Endothelial cell (in vitro differentiated cells): Measurements from ENCODE around the gene ARHGAP12. TPM values are rescaled to one million over a fixed set of nuclear protein-coding genes. Genes with fewer than 3 reads are reported as not detected.

Experiments used
- DNase-seq: peaks from one replicate; pipeline ENCODE4 v3.0.0; 2021; ENCODE audit warnings: low spot score
- H3K27ac Mint-ChIP-seq: one replicate; pipeline ENCODE4 v1.8.0; 2021; ENCODE audit warnings: mixed read lengths, inconsistent platforms; ENCODE audit not compliant: unreplicated experiment
- H3K27me3 Mint-ChIP-seq: one replicate; pipeline ENCODE4 v1.8.0; 2021; ENCODE audit warnings: mild to moderate bottlenecking, moderate library complexity, mixed read lengths, inconsistent platforms; ENCODE audit not compliant: unreplicated experiment
- H3K36me3 Mint-ChIP-seq: one replicate; pipeline ENCODE4 v1.8.0; 2021; ENCODE audit warnings: mild to moderate bottlenecking, low read depth, mixed read lengths, inconsistent platforms; ENCODE audit not compliant: unreplicated experiment
- H3K4me1 Mint-ChIP-seq: one replicate; pipeline ENCODE4 v1.8.0; 2021; ENCODE audit warnings: mild to moderate bottlenecking, mixed read lengths, inconsistent platforms; ENCODE audit not compliant: unreplicated experiment
- H3K4me3 Mint-ChIP-seq: one replicate; pipeline ENCODE4 v1.8.0; 2021; ENCODE audit warnings: mild to moderate bottlenecking, mixed read lengths, inconsistent platforms; ENCODE audit not compliant: unreplicated experiment
- H3K9me3 Mint-ChIP-seq: one replicate; pipeline ENCODE4 v1.8.0; 2021; ENCODE audit warnings: mixed read lengths, inconsistent platforms; ENCODE audit not compliant: unreplicated experiment
- total RNA-seq: library from RNA; stranded (reverse); fragmentation: NEBNext Ultra II Directional; extraction: Animal tissue kit (Norgen Biotek cat#: 25700); gene quantifications from one replicate; pipeline ENCODE4 v1.2.1, GENCODE V29; 2021; ENCODE audit not compliant: unreplicated experiment
- TF ChIP-seq, protein P1 (sequence below): fragments of 200-600 bp; sonication (generic); IDR thresholded peaks from one replicate; pipeline ENCODE4 v1.5.0; 2021; ENCODE audit warnings: antibody characterized with exemption; ENCODE audit not compliant: unreplicated experiment

The ARHGAP12 gene
- total RNA-seq, 1 donor from 2014 or later = 39.0 TPM

DNA sequence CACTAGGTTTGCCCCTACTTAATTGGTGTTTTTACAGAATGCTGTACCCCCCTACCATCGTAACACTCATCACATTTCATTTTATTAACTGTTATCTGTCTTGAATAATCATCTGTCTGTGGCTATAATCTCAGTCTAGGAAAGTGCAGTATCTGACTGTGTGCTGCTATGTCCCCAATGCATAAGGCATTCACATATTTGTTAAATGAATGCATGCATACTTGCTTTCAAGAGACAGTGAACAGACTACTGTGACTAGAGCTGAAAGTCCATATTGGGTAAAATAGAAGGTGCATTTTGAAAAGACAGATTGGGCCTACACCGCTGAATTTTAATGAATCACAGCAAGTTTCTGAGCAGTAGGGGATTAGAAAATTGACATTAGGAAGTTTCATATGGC is 112.3 kb downstream of the ARHGAP12 start:
- TF ChIP-seq, protein P1, sequence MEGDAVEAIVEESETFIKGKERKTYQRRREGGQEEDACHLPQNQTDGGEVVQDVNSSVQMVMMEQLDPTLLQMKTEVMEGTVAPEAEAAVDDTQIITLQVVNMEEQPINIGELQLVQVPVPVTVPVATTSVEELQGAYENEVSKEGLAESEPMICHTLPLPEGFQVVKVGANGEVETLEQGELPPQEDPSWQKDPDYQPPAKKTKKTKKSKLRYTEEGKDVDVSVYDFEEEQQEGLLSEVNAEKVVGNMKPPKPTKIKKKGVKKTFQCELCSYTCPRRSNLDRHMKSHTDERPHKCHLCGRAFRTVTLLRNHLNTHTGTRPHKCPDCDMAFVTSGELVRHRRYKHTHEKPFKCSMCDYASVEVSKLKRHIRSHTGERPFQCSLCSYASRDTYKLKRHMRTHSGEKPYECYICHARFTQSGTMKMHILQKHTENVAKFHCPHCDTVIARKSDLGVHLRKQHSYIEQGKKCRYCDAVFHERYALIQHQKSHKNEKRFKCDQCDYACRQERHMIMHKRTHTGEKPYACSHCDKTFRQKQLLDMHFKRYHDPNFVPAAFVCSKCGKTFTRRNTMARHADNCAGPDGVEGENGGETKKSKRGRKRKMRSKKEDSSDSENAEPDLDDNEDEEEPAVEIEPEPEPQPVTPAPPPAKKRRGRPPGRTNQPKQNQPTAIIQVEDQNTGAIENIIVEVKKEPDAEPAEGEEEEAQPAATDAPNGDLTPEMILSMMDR = no peak
- Mint-ChIP-seq H3K4me1 (no peaks in the 10 kb centered on the region), H3K9me3 (no peaks in the 10 kb centered on the region), H3K27ac (no peak overlapping the region), H3K27me3 (no peaks in the 10 kb centered on the region), H3K4me3 (no peak overlapping the region), H3K36me3 (no peaks in the 10 kb centered on the region)
- no peak for DNase-seq

DNA sequence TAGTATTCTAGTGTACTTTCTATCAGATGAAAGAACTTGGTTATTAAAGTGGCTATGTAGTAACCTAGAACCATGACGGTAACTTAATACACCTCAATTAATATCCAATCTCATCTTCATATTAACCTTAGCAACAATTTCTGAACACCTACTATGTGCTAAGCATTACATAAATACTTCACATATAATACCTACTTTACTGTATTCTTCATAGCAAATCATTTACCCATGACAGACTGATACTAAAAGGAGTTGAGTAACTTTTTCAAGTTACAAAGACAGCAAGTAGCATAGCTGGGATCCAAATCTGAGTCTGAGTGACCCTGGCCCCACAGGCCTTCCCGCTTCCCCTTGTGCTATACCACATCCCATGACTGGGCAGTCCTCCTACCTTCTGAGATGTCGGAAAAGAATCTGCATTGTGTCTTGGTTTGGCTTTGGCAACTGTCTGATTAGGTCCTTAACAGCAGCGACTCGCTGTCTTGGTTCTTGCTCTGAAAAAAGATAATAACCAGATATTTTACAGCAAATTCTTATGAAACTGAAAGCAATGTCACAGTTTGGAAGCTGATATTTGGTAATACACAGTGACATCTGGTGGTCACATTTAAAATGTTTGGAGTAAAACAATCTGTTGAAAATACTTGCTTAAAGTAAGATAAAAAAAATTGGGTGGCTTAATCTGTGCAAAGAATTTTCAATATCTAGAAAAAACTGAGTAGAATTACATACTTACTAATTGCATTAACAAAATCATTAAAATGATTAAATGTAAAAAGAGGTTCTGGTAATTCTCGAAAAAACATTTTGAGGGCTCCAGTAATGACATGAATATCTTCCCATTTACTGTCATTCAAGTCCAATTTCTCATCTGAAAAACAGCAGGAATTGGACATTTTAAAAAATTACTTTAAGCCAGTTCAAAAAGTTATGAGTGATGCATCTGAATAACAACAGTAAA is 120.1 kb downstream of the ARHGAP12 start:
- DNase-seq = no peak
- no peak overlapping the region for H3K4me3 Mint-ChIP-seq
- H3K27me3 Mint-ChIP-seq = no peaks in the 10 kb centered on the region
- H3K9me3 Mint-ChIP-seq = no peaks in the 10 kb centered on the region
- peaks cover 8% of the 10 kb centered on the region for H3K4me1 Mint-ChIP-seq
- H3K27ac Mint-ChIP-seq = peak overlapping the region; percentile 30
- TF ChIP-seq, protein P1 = peak; percentile 76
- H3K36me3 Mint-ChIP-seq = no peaks in the 10 kb centered on the region

DNA sequence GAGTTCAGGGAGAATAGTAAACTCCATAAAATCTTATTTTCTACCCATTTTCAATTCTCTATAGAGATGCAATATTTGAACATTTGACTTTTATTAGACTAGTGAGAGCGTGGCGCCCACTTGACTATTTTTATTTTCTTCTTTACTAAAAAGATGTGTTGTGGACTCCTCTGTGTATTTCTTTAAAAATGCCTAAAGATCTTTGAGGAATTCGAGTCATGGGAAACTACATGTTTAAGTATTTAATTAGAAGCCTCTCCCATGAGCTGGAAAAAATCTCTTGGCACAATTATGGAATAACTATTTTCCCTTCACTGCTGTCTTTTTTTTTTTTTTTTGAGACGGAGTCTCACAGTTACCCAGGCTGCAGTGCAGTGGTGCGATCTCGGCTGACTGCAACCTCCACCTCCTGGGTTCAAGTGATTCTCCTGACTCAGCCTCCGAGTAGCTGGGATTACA is 124.2 kb downstream of the ARHGAP12 start:
- Mint-ChIP-seq H3K27ac (no peak overlapping the region), H3K4me3 (no peak overlapping the region), H3K27me3 (no peaks in the 10 kb centered on the region), H3K9me3 (no peaks in the 10 kb centered on the region), H3K4me1 (peaks cover 8% of the 10 kb centered on the region), H3K36me3 (peaks cover 7% of the 10 kb centered on the region)
- TF ChIP-seq, protein P1 = no peak
- DNase-seq = no peak

DNA sequence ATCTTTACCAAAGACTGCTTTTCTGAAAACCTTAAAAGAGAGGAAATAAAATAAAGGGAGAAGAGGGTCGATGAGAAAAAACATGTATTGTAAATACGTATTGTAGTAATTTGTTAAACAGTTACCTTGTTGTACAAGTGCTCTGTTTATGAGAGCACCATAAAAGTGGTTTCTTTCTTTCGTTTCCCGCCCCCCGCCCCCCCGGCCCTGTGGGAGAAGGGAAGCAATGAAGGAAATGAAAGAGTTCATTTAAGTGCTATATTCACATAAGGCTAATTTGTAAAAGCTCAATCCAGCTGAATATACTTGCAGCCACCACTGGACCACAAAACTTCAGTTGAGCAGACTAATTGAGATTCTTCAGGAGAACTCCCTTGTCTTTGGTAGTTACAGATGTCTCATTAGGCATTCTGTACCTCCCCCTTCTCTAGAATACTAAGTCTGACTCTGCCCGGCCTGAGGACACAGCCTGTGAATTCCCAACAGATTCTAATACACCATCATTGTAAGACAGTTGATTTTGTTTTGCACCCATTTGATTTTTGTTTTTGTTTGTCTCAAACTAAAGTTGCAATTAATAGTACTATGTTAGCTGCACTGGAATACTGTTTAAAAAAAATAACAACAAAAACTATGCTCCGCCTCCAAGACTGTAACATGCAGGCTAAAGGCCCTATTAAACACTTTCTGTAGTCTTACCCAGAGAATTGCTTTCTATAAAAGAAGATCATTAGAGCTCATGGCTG is 124.9 kb downstream of the ARHGAP12 start:
- DNase-seq = no peak
- TF ChIP-seq, protein P1 = no peak
- Mint-ChIP-seq H3K36me3 (peaks cover 7% of the 10 kb centered on the region), H3K9me3 (no peaks in the 10 kb centered on the region), H3K4me1 (peaks cover 8% of the 10 kb centered on the region), H3K27me3 (no peaks in the 10 kb centered on the region), H3K27ac (no peak overlapping the region), H3K4me3 (no peak overlapping the region)
